ENCODE measurements around the gene TRABD2B.

TRABD2B gene

DNA sequence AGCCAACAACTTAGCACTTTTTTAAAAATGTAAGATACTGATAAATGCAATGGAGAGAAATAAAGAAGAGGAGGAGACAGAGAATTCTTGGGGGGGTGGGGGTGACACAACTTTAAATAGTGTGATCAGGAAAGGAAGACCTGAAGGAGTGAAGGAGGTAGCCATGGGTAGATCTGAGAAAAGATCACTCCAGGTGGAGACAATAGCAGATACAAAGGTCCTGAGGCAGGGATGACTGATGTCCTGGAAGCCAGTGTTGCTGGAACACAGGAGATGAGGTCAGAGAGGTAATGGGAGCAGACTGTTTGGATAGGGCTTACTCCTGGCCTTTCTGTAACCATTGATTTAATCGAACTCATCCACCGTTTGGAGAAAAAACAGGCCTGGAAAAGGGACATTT is 24.6 kb upstream of the TRABD2B start:
- DNase-seq = no peak

DNA sequence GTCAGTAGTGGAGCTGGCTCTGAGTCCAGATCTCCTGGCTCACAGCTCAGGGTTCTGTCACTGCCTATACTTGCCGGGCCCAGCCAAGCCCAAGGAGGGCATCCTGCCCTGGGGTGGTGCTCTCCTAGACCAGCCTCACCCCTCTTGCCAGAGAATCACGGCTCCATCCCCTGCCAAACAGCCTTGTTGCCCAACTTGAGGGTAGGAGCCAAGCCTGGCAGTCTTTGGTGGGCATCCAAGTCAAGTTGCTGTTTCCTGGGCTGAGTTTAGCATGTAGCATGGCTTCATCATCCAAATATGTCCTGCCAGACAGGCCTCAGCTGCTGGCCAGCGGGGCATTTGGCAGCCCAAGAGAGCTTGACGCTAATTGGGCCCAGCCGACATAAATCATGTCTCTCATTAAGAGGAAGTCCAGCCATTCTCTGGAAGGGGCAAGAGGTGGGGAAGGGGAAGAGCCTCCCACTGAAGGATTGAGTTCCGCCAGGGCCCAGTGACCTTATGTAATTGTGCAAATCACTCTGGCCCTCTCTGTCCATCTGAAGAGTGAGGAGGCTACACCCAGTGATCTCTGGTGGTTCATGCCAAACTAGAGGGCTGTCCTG is 22.6 kb upstream of the TRABD2B start:
- DNase-seq = no peak

DNA sequence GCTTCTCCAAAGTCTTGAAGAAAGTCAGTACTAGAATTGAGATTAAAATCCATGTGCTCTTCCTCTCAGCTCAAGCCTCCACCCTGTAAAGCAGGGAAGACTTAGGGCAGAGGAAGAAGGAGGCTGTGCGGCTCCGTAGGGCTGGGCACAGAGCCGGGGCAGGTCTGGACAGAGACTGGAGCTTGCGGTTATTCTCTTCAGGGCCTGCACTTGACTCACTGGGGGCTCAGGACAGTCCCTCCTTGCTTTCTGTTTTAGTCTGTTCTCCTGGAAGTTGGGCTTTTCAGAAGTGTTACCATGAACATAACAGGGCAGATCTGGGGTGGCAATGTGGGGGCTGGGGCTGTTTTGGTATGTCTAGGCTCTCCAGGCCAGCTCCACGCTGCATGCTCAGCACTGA is 21.6 kb upstream of the TRABD2B start:
- DNase-seq = no peak

DNA sequence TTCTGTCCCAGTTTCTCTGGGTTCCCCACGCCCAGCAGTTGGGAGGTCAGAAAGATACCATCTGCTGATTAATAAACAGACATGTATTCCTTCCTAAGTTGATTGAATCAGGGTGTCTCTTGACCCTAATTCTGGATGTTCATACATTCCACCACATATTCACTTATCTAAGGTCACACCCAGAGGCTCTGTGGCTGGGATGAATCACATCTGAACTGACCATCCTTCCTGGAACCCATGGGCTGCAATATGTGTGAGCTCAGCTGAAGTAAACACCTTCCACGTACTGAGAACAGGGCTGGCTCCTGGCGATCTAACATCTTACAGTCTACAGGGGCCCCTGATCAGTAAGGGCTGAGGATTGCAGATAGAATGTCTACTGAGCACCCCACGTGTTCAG is 20.5 kb upstream of the TRABD2B start:
- DNase-seq = no peak

DNA sequence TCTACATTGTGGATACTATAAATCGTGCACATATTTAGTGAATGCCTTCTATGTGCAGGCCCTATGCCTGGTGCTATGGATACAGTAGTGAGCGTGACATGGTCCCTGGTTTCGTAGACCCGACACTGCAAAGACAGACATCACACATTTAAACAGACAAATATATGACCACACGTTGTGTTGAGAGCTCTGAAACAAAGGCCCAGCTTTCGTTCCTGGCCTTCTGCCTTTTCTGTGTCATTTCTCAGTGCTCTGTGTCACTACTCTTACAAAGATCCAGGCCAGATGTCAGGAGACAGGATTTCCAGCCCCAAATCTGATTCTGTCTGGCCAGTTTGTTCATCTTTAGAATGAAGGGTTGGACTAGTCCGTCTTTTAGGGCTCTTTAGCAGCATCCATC is 19.3 kb upstream of the TRABD2B start:
- no peak for DNase-seq

DNA sequence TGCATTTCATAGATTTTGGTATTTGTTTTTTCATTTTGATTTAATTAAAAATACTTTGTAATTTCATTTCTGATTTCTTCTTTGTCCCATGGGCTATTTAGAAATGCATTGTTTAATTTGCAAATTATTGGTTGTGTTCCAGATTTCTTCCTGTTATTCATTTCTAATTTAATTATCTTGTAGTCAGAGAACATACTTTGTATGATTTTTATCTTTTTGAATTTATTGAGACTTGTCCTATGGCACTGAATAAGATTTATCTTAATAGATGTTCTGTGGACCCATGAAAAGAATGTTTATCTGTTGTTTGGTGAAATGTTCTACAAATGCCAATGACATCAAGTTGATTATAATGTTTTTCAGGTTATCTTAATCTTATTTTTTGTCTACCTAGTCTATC is 16.1 kb upstream of the TRABD2B start:
- no peak for DNase-seq

DNA sequence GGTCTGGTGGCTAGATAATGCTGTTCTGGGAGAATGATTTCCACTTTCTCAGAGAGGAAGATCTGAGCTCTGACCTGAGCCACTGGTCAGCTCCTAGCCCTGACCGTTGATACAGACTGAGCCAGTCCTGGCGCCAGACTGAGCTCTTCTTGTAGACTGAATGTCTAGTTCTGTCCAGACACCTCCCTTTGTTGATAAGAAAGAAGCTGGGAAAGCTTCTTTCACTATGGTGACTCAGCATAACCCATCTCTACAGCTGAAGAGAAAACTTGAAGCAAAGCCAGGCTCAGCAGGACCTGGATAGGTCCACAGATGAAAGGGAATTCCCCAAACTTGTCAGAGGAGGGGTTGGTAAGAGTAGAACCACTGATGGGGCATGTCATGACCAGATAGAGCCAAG is 9.9 kb upstream of the TRABD2B start:
- DNase-seq = no peak

DNA sequence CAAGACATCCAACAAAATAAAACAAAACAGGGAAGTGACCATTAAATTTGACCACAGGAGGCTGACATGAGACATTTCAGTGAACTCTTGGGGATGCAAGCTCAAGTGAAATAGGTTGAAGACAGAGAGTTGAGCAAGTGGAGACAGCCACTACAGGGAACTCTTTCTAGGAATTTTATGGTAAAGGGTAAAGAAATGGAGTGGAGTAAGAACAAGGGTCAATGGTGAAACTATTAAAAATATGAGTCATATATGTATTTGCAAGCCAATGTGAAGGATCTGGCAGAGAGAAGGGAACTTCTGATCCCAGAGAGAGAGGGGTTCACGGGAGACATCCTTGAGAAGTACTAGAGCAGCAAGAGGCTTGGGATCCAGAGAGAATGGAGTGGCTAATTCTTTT is 9.1 kb upstream of the TRABD2B start:
- peak; percentile 8 for DNase-seq

DNA sequence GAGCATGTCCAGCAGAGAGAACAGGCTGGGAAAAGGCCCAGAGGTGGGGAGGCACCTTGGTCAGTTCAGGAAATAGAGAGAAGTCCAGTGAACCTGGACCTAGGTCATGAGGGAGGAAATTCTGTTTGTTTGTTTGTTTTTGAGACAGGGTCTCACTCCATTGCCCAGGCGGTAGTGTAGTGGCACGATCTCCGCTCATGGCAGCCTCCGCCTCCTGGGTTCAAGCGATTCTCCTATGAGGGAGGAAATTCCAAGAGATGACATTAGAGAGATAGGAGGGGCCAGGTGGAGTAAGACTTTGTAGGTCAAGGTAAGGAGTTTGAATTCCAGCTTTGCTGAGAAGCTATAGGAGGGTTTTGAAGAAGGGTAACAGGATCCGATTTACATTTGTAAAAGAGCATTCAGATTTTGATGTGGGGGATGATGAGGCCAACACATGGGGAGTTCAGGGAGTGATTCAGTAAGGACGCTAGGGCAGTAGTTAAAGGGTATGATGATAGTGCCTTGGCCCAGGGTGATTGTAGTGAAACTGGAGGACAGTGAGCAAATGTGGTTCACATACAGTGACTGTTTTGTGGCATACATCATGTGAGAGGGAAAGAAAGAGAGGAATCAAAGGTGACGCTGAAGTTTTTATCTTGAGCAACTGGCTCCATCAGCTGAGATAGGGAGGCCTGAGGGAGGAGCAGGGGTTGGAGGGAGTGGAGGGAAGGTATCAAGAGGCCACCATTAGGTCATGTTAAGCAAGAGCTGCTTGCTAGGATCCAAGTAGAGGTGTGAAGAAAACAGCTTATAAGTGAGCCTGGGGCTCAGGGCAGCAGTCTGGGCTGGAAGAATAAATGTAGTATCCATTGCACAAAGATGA is 8.3 kb upstream of the TRABD2B start:
- DNase-seq = no peak

DNA sequence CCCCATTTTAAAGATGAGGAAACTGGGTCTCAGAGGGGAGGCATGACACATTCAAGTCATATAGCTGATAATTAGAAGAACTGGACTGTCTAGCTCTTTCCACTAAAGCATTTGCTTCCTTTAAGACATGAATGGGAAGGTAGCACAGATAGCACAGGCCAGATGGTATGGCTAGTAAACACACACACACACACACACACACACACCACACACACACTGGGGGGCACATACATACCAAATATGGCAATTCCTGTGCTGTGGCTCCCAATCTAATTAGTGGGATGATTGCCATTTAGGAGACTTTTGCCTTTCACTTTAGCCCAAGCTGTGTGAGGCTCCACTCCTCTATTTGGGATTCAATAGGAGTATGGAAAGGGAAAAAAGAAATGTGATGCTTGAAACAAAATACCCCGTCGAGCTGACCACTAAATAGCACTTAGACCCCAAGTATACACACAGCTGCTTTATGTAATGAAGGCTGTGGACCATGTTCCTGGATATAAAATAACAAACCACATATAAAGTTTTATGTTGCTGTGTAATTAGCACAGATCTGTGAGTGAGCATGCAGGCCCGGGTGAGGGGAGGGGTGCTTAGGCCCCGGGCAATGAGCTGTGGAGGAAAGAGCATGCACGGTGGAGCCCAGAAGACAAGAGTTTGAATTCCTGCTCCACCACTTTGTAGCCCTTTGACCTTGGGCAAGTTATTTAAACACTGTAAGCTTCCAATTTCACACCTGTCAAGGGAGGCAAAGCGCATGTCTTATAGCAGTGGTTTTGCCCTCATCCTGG is 6.8 kb upstream of the TRABD2B start:
- DNase-seq = no peak

DNA sequence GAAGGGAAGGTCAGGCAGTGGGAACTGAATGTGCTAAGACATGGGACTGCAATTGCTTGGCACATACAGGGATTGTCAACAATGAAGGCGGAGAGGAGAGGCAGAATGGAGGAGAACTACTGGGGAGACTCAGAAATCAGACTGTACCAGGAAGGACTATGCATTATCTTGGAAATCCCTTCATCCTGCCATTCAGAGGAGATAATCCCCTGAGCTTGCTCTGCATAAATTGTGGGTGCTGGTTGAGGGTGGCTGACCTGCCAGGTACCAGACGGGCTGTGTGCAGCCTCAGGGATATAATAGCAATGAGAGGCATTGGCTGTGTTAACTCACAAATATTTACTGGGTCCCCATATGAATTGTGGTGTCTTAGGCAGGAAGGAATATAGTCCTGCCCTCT is 5.0 kb upstream of the TRABD2B start:
- DNase-seq = no peak

DNA sequence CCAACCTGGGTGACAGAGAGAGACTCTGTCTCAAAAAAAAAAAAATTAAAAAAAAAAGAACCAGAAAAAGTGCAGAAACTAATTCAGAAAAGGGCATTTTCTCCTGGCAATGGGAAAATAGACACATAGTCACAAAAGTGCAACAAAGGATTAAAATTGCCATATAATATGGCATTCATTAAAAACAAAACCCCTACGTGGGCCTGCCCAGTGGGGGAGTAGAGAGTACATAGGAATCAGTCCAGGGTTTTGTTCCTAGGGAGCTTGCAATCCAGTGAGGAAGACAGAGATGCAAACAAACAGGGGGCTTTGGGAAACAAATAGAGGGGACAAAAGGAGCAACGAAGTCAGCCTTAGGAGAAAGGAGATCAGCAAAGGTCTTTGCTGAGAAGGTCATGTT is 4.5 kb upstream of the TRABD2B start:
- no peak for DNase-seq

DNA sequence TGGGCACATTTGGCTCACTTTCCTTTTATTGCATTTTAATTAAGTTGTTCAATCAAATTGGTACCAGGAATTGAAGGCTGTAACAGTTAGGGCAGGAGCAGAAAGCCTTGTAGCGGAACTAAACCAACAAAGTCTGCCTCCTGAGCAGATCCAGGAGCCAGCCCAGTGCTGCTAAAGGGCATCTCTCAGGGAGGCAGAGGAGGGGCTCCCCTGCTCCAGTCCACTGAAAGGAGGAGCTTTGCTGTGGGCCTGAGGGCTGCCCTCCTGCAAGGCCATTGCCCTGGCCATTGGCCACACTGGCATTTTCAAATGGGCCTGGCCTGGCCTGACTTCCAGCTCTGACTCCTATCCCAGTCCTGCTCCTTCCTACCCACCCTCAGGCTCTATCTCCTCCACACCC is 3.7 kb upstream of the TRABD2B start:
- no peak for DNase-seq

DNA sequence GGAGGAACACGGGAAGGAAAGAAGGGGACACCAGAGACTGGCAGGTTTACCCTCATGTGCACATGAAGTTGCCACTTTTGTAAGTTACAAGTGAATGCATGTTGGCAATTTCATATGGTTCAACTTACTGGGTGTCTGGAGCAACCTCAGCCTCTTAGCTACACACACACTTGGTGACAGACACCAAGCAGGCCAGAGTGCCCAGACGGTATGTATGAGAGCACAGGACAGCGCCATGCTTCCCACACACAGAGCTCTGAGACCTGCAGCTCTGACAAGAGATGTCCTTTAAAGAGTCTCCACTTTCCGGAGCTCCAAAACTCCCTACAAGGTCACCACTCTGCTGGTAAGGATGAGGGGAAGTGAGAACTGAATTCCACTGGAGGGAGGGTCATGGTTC is 1.9 kb upstream of the TRABD2B start:
- no peak for DNase-seq

DNA sequence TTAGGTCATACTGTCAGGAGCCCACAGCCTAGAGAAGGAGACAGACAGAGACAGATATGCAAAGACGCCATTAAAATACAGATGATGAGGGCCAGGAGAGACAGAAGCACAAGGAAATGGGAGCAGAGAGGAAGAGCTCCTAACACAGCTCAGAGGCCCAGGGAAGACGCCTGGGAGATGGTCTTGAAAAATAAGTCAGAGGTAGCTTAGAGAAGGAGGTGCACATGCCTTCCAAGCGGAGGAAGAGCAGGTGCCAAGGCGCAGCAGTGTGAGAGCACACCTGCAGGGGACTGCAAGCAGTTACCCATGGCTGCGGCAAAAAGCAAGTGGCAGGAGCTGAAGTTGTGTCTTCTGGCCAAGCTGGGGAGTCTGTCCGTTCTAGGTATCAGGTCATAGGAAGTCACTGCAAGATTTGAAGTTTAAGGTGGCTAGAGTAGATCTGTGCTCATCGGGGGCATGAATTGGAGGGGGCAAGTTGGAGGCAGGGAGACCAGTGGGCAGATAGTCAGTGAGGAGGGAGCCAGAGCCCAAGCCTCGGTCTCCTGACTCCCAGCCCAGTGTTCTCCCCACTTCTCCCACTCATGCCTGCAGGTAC is 1.3 kb upstream of the TRABD2B start:
- DNase-seq = no peak

DNA sequence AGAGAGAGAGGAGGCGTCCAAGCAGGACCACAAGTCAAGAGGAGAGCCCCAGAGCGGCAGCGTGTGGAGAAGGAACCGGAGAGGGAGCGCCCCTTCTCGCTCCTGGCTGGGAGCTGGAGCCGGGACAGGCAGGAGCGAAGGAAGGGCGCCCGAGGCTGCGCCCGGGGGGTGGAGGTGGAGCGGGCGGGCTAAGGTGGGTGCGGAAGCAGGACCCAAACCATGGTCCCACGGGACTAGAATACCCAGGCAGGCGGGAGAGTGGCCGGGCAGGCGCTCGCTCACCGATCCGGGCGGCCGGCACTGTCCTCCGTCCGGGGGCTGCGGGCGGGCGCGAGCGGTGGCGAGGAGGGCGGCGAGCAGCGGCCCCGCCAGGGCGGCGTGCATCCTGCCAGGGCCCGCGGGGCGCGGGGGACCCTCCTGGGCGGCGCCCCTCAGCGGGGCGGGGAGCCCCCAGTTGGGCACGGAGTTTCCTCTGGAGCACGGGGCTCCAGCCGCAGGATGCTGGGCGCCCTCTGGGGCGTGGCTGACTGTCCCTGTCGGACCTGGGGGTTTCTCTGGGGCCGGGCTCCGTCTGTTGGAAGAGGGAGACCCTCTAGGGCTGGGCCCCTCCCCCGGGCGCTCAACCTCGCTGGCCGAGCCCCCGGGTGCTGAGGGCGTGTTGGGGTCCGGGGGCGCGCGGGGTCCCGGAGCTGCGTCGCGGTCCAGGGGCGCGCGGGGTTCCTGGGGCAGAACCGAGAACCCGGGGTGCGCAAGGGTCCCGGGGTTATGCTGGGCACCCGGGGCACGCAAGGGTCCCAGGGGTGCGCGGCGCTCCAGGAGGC is 569 bp downstream of the TRABD2B start:
- DNase-seq = no peak

DNA sequence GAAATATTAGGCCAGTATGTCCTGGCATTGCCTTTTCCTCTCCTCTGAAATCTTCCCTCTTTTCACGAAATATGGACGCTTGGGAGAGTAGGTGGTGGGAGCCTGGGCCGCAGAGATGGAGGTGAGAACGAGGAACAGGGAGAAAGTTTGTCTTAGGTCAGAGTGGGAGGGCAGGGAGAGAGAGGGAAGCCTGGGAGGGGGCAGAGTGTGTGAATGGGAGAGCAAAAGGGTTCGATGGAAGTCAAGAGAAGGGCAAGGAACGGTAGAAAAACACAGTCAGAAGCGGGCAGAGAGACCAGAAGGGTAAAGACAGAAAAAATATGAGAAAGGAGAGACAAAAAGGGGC is 1.2 kb downstream of the TRABD2B start:
- no peak for DNase-seq

DNA sequence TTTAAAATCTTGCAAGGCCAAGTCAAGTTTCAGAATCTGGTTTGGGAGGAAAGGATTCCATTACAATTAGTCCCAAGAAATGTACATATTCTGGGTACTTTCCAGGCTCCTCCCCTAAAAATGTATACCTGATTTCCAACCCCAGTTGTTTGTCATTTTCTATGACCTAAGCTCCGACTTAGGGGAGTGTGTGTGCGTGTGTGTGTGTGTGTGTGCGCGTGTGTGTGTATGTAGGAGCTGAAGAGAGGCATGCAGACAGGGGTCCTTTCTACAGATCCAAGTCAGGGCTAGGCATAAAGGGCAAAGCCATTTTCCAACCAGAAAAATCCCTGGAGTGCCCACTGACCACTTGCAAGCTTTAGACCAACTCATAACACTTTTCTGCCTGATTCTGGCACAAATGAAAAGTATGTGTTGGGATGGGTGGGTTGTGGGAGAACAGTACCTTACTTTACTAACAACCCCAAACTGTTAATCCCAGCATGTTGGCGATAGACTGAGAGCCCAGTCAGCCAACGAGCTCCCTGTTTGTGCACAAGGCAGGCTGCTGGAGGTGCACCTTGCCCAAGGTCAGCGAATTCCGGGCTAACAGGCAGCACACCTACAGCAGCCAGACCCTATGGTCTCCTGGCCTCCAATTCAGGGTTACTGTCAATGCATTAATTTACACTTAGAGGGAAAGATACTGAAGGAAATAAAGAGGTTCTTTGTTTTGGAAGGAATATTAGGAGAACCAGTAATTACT is 1.7 kb downstream of the TRABD2B start:
- no peak for DNase-seq

DNA sequence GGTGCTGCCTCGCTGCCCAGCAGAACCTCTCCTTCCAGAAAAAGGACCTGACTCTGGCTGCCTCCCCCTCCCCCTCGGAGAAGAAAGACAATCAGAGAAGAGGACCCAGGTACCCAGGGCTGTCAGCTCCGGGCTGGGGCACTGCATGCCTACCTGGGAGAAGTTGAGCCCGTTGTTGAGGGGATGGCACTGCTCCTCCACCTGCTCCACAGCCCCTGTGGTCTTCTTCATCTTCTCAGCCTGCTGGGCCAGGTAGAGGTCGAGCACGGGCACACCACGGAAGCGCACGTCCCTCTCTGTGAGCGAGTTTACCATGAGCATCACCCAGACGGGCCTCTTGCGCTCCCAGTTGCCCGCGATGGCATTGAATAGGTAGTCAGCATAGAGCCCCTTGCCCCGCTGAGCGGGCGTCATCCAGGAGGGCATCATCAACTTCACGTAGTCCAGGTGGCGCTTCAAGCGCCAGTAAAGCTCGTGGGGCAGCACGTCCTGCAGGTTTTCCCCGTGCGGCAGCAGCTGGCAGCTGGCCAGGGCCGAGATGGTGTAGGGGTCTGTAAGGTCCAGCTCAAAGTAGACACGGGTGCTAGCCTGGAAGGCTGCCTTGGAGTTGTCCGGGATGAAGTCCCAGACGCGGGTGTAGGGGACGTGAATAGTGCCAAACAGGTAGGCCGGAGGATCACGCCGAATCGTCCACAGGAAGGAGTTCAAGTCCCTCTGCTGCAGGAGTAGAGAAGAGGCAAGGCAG is 3.1 kb downstream of the TRABD2B start:
- no peak for DNase-seq

DNA sequence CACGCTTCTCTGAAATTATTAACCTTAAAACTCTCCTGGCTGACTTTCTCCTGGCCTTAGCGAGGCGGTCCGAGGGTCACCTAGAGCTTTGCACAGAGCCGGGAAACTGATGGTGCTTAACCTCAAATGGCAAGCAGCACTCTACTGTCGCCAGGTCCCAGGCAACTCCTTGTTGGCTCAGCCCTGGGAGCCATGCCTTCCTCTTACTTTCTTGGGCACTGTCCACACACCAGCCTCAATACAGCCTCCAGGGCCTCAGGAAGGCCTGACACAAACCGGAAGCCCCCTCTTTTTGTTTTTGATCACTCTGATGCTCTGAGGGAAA is 3.8 kb downstream of the TRABD2B start:
- no peak for DNase-seq

DNA sequence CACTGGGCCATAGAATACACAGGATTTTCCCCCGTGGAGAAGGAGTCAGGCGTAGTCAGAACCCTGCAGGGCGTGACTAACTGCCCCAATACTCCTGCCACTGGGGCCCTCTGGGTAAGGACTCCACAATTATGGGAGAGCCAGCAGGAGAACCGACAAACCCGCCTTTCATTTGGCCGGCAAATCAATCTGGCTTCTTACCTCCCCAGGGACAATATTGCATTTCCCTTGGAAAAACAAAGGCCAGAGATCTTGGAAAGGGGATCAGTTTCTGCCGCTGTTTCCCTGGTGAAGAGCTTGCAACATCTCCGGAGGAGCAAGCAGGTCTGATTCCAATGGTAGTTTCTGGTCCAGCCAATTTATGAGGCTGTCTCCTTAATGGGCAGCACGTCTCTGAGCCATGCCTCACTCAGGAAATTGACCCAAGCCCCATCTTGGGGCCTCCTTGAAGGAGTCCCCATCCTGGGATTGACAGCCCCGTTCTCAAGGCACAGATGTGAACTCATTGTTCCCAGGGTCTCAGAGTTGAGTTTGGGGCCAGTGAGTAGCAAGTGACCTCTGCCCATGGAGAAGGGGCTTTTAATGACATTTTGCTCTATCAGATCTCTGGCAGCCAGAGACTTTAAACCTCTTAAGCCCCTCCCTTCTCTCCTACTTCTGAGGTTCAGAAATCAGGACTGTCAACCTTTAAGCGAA is 4.3 kb downstream of the TRABD2B start:
- DNase-seq = no peak
